PFSK-1 (cell line): ENCODE data around the gene FCN2.

Experiments
- FOXP2 ChIP-seq: optimal IDR thresholded peaks from 2 replicates; pipeline ENCODE3; 2011; ENCODE audit warnings: borderline replicate concordance, control low read depth, inconsistent platforms; ENCODE audit not compliant: insufficient read depth; ENCODE audit errors: extremely low read length, extremely low read depth
- POLR2AphosphoS5 ChIP-seq: IDR thresholded peaks from 2 replicates; pipeline ENCODE4 v1.6.1; 2012; ENCODE audit warnings: low read depth, mild to moderate bottlenecking, control low read depth, low read length, moderate library complexity
- REST ChIP-seq, 2 experiments: IDR thresholded peaks; 2 replicates each; pipeline versions ENCODE4 v1.6.1 to v1.8.0; 2011 to 2012; ENCODE audit warnings: low read depth in 2 of 2, low read length in 2 of 2, control low read depth in 1 of 2, inconsistent platforms in 1 of 2, mild to moderate bottlenecking in 1 of 2, moderate library complexity in 1 of 2; ENCODE audit not compliant: insufficient read depth in 1 of 2
- SIN3A ChIP-seq: IDR thresholded peaks from 2 replicates; pipeline ENCODE4 v1.6.1; 2012; ENCODE audit warnings: mild to moderate bottlenecking, low read length, moderate library complexity, borderline replicate concordance; ENCODE audit not compliant: insufficient read depth
- TAF1 ChIP-seq: IDR thresholded peaks from 2 replicates; pipeline ENCODE4 v1.6.1; 2012; ENCODE audit warnings: low read length, control low read depth, borderline replicate concordance; ENCODE audit not compliant: insufficient read depth

Gene FCN2

GRCh38 chr9:134915046-134915985, 34.7 kb downstream of the FCN2 start:
- no peak for TF ChIP-seq SIN3A
- TF ChIP-seq POLR2AphosphoS5, result no peak
- TF ChIP-seq REST (IDR thresholded peaks at IDR 0.05; ENCODE audit: insufficient read depth in 1 of 2, low read depth in 2 of 2, low read length in 2 of 2), result no peak
- no peak for TF ChIP-seq TAF1
- no peak for TF ChIP-seq FOXP2

GRCh38 chr9:134916161-134916665, 35.6 kb downstream of the FCN2 start:
- TF ChIP-seq SIN3A, result no peak
- TF ChIP-seq FOXP2, result no peak
- no peak for TF ChIP-seq TAF1
- TF ChIP-seq REST (IDR thresholded peaks at IDR 0.05; ENCODE audit: insufficient read depth in 1 of 2, low read depth in 2 of 2, low read length in 2 of 2), result no peak
- TF ChIP-seq POLR2AphosphoS5, result no peak

- TF ChIP-seq REST (IDR thresholded peaks at IDR 0.05; ENCODE audit: insufficient read depth in 1 of 2, low read depth in 2 of 2, low read length in 2 of 2), result no peak
Measured at GRCh38 chr9:134917431-134918373, 37.1 kb downstream of the FCN2 start, which contains the start of gene FCN1. Gene FCN1 (minus strand): TSS chr9:134917912. CDS start chr9:134917871, 41 bp downstream.

GRCh38 chr9:134918646-134919045, 38.0 kb downstream of the FCN2 start:
- no peak for TF ChIP-seq REST (IDR thresholded peaks at IDR 0.05; ENCODE audit: insufficient read depth in 1 of 2, low read depth in 2 of 2, low read length in 2 of 2)
- TF ChIP-seq POLR2AphosphoS5, result no peak
- no peak for TF ChIP-seq SIN3A
- TF ChIP-seq FOXP2, result no peak
- TF ChIP-seq TAF1, result no peak
